ENCODE results near the gene MARCO.

MARCO gene

DNA sequence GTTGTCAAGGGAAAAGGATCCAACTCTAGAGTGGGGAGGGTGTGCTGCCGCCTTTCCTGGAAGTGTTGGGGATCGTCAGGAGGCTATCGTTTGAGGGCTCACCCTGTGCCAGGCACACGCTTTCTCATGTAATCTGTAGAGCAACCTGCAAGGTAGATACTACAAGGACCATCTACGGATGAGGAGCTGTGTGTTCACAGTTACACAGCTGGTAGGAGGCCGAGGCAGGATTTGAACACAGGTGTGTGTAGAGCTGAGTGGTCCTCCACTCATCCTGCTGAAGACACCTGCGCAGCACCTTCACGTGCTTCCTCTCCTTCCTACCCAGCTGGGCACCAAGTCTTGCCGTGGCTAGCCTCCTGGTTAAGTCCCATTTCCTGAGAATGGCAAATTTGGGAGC is 68.3 kb downstream of the MARCO start:
- Histone ChIP-seq H3K27ac (ENCODE audit: low read depth, low read length) (no peak overlapping the region), H3K4me1 (ENCODE audit: insufficient read depth, low read length) (no peaks in the 10 kb centered on the region), H3K36me3 (ENCODE audit: insufficient read depth, low read length) (no peaks in the 10 kb centered on the region), H3K27me3 (ENCODE audit: control insufficient read depth in 1 of 2, insufficient read depth in 2 of 2, low read length in 2 of 2) (peaks cover 7 to 21% of the 10 kb centered on the region in 2 donors), H3K9me3 (ENCODE audit: low read length) (no peaks in the 10 kb centered on the region), H3K4me3 (ENCODE audit: low read depth in 1 of 2, low read length in 2 of 2) (no peak overlapping the region), H3K9ac (ENCODE audit: low read length) (no peak overlapping the region)

DNA sequence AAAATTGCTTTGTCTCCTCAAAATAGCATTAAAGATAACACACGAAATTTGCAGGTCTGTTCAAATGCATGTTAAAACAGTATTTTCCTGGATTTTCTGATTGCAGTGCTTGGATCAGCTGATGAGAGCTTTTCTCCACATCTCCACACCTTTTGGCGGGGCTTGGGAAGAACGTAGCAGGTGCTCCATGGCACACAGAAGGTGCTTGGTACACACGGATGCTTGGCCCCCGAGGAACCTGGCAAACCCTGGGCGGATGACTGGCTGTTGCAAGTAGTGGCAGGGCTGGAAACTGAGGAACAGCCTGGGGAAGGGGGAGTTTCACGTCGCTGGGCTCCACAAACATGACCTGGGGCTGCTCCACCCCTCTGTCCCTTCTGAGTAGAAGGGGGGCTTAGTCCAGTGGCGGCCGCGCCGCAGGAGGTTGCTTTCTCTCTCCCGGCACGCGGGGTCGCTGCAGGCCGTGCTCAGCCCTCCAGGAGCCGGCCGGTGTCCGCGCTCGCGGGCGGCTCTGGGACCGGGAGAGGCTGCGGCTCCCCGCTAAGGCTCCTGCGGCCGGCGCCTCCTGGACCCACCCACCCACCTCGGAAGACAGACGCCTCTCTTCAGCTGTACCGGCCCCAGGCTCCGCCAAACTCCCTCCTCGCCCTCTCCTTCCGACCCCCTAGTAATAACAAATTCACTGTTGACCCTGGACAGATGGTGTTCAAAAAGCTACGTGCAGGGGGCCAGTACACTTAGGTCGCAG is 69.3 kb downstream of the MARCO start:
- H3K9me3 ChIP-seq (ENCODE audit: low read length) = no peaks in the 10 kb centered on the region
- peaks cover 7 to 21% of the 10 kb centered on the region in 2 donors for H3K27me3 ChIP-seq (ENCODE audit: control insufficient read depth in 1 of 2, insufficient read depth in 2 of 2, low read length in 2 of 2)
- no peaks in the 10 kb centered on the region for H3K4me1 ChIP-seq (ENCODE audit: insufficient read depth, low read length)
- no peak overlapping the region for H3K9ac ChIP-seq (ENCODE audit: low read length)
- H3K36me3 ChIP-seq (ENCODE audit: insufficient read depth, low read length) = no peaks in the 10 kb centered on the region
- no peak overlapping the region for H3K27ac ChIP-seq (ENCODE audit: low read depth, low read length)
- H3K4me3 ChIP-seq (ENCODE audit: low read depth in 1 of 2, low read length in 2 of 2) = no peak overlapping the region

DNA sequence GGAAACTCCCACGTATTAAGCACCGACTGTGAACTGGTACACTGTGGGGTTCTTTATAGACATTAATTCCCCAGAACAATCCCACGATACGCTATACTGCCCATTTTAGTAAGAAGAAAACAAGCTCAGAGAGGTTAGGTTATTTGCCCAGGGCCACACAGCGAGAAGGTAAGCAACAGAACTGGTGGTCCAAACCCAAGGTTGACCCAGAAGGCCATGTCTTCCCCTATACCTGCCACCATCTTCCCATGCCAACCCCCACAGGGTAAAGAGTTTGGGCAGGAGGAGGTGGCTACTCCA is 69.9 kb downstream of the MARCO start:
- Histone ChIP-seq H3K27me3 (ENCODE audit: control insufficient read depth in 1 of 2, insufficient read depth in 2 of 2, low read length in 2 of 2) (peaks cover 7 to 21% of the 10 kb centered on the region in 2 donors), H3K27ac (ENCODE audit: low read depth, low read length) (no peak overlapping the region), H3K4me3 (ENCODE audit: low read depth in 1 of 2, low read length in 2 of 2) (no peak overlapping the region), H3K4me1 (ENCODE audit: insufficient read depth, low read length) (no peaks in the 10 kb centered on the region), H3K9ac (ENCODE audit: low read length) (no peak overlapping the region), H3K9me3 (ENCODE audit: low read length) (no peaks in the 10 kb centered on the region), H3K36me3 (ENCODE audit: insufficient read depth, low read length) (no peaks in the 10 kb centered on the region)

DNA sequence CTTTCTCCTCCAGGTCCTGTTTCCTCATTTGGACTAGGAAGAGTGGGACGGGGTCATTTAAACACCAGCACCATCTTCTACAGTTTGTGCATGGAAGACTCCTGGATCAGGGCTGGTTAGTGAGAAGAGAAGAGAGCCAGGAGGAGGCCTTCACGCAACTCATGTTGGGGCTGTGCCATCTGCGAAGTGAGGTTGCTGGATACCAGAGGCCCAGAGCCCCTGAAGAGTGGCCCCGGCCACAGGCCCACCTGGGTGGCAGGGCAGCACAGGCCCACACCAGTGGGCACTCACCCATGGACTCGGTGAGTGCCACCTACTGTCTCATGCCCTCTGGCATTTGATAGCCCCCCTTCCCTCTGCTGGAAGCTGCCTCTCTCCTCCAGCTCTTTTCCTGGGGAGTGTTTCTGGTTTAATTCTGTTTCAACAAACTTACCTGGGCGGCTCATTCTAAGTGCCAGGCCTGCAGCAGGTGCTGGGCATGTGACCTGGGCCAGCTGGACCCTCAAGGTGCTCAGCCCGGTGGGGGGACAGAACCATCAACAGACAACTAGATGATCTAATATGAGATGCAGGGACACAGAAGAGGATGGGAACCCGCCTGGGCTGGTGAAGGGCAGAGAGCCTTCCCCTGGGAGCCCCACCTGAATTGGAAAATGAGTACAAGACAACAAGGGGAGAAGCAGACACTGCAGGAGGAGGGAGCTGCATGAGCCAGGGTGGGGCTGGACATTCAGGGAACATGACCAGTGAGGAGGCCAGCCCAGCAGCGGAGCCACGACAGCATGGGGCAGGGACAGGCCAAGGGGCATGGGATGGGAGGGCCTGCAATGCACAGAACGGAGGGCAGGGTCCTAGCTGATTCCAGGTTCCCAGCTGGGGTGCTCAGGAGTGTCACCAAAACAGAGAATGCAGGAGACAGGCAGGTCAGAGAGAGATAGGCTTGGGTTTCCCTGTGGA is 70.6 kb downstream of the MARCO start:
- Histone ChIP-seq H3K27me3 (ENCODE audit: control insufficient read depth in 1 of 2, insufficient read depth in 2 of 2, low read length in 2 of 2) (peaks cover 7 to 21% of the 10 kb centered on the region in 2 donors), H3K9me3 (ENCODE audit: low read length) (no peaks in the 10 kb centered on the region), H3K27ac (ENCODE audit: low read depth, low read length) (no peak overlapping the region), H3K36me3 (ENCODE audit: insufficient read depth, low read length) (no peaks in the 10 kb centered on the region), H3K4me3 (ENCODE audit: low read depth in 1 of 2, low read length in 2 of 2) (no peak overlapping the region), H3K9ac (ENCODE audit: low read length) (no peak overlapping the region), H3K4me1 (ENCODE audit: insufficient read depth, low read length) (no peaks in the 10 kb centered on the region)

DNA sequence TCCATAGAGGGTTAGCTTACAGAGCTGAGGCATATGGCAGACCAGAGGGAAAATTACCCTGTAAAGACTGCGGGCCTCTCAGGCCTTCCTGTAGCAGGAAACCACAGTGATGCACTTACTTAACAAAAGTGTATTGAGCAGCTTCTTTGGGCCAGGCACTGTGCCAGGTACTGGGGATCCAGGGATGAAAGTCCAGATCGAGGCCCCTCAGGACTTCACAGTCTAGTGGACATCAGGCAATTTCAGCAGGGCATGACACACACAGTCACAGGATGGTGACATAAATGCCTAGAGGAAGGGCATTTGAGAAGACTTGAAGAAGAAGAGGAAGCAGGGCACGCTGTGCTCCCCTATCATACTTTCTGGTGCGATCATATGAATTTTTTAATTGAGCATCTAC is 71.7 kb downstream of the MARCO start:
- no peaks in the 10 kb centered on the region for H3K9me3 ChIP-seq (ENCODE audit: low read length)
- no peaks in the 10 kb centered on the region for H3K36me3 ChIP-seq (ENCODE audit: insufficient read depth, low read length)
- no peak overlapping the region for H3K27ac ChIP-seq (ENCODE audit: low read depth, low read length)
- peaks cover 7 to 21% of the 10 kb centered on the region in 2 donors for H3K27me3 ChIP-seq (ENCODE audit: control insufficient read depth in 1 of 2, insufficient read depth in 2 of 2, low read length in 2 of 2)
- no peak overlapping the region for H3K9ac ChIP-seq (ENCODE audit: low read length)
- H3K4me3 ChIP-seq (ENCODE audit: low read depth in 1 of 2, low read length in 2 of 2) = no peak overlapping the region
- no peaks in the 10 kb centered on the region for H3K4me1 ChIP-seq (ENCODE audit: insufficient read depth, low read length)

DNA sequence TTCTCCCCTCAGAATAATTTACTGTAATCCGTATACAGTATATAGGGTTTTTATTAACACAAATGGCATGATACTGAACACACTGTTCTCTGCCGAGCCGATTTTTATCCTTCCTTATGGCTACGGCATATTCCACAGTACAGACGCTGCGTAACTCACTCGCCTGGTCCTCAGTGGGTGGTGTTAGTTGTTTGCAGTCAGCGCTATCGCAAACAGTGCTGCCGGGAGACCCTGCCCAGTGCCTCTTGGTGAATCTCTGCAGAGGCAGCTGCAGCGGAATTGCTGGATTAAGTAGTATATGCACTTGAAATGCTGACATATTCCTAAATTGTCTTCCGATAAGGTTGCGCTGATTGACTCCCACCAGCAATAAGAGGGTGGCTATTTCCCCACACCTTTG is 73.9 kb downstream of the MARCO start:
- Histone ChIP-seq H3K27ac (ENCODE audit: low read depth, low read length) (no peak overlapping the region), H3K36me3 (ENCODE audit: insufficient read depth, low read length) (no peaks in the 10 kb centered on the region), H3K4me3 (ENCODE audit: low read depth in 1 of 2, low read length in 2 of 2) (no peak overlapping the region), H3K27me3 (ENCODE audit: control insufficient read depth in 1 of 2, insufficient read depth in 2 of 2, low read length in 2 of 2) (peaks cover 4 to 11% of the 10 kb centered on the region in 2 donors), H3K9me3 (ENCODE audit: low read length) (no peaks in the 10 kb centered on the region), H3K4me1 (ENCODE audit: insufficient read depth, low read length) (no peaks in the 10 kb centered on the region), H3K9ac (ENCODE audit: low read length) (no peak overlapping the region)

DNA sequence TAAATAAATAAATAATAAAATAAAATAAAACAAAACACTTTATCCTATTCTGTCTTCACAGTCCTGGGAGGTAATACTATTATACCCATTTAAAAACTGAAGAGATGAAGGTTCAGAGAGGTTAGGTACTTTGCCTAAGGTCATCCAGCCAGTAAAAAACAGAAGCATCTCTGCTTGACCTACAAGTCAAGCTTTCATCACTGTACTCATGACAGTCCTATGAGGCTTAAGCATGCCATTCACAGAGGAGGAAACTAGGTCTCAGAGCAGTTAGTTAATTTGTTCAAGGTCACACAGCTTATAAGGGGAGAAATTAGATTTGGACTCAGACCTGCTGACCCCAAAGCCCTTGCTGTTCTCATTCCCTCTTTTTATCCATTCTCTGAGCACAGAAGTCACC is 77.5 kb downstream of the MARCO start:
- Histone ChIP-seq H3K27me3 (ENCODE audit: control insufficient read depth in 1 of 2, insufficient read depth in 2 of 2, low read length in 2 of 2) (no peaks in the 10 kb centered on the region), H3K9ac (ENCODE audit: low read length) (no peak overlapping the region), H3K9me3 (ENCODE audit: low read length) (no peaks in the 10 kb centered on the region), H3K27ac (ENCODE audit: low read depth, low read length) (no peak overlapping the region), H3K4me1 (ENCODE audit: insufficient read depth, low read length) (no peaks in the 10 kb centered on the region), H3K36me3 (ENCODE audit: insufficient read depth, low read length) (no peaks in the 10 kb centered on the region), H3K4me3 (ENCODE audit: low read depth in 1 of 2, low read length in 2 of 2) (no peak overlapping the region)

DNA sequence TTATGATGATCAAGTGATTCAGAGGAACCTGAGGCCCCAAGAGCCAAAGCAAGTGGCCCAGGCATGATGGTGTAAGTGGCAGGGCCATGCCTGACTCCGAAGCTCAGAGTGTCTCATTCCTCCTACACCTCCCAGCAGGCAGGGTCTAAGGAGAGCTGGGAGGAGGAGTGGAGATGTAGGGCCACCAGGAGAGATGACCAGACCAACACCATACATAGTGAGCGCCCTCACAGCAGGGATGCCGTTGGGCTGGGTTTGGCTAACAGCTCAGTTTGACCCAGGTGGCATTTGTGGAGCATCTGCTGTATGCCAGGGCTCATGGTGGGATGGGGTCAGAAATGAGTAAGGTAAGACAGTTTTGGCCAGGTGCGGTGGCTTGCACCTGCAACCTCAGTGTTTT is 80.7 kb downstream of the MARCO start:
- Histone ChIP-seq H3K27me3 (ENCODE audit: control insufficient read depth in 1 of 2, insufficient read depth in 2 of 2, low read length in 2 of 2) (no peaks in the 10 kb centered on the region), H3K27ac (ENCODE audit: low read depth, low read length) (no peak overlapping the region), H3K36me3 (ENCODE audit: insufficient read depth, low read length) (no peaks in the 10 kb centered on the region), H3K9me3 (ENCODE audit: low read length) (no peaks in the 10 kb centered on the region), H3K4me1 (ENCODE audit: insufficient read depth, low read length) (no peaks in the 10 kb centered on the region), H3K9ac (ENCODE audit: low read length) (no peak overlapping the region), H3K4me3 (ENCODE audit: low read depth in 1 of 2, low read length in 2 of 2) (no peak overlapping the region)

DNA sequence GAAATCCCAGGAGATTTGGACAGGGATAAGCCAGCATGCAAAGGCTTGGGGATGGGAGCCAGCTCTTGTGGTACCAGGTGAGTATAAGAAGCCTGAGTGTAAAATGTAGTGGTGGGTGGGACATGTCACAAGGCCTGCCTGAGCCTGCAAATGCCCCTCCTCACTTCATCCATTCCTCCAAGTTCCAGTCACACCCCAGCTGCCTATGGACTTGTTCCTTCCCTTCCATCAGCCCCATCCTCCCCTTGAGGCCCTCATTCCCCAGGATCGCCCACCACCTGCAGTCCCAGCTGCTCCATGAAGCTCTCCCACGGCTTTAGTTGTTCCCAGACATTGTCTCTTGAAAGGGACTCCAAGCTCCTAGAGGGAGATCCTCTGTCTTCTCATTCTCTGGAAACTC is 81.5 kb downstream of the MARCO start:
- no peak overlapping the region for H3K9ac ChIP-seq (ENCODE audit: low read length)
- no peaks in the 10 kb centered on the region for H3K27me3 ChIP-seq (ENCODE audit: control insufficient read depth in 1 of 2, insufficient read depth in 2 of 2, low read length in 2 of 2)

DNA sequence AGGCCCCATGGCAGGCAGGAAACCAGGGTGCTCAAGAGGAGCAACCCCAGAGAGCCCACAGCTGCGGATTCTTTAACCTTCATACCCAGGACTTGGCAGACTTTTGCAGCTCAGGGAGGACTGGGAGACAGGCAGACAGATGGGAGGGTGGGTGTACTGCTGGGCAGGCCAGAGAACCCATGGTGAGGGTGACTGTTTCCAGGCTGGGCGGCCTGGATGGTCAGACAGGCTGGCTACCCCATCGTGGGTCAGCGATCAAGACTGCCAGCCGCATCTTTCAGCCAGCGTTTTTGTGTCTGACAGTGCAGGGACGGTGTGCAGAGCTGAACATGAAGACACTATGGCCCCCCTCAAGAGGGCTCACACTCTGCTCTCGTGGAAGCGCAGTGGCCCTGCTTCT is 82.2 kb downstream of the MARCO start:
- H3K9me3 ChIP-seq (ENCODE audit: low read length) = no peaks in the 10 kb centered on the region
- no peaks in the 10 kb centered on the region for H3K27me3 ChIP-seq (ENCODE audit: control insufficient read depth in 1 of 2, insufficient read depth in 2 of 2, low read length in 2 of 2)
- H3K27ac ChIP-seq (ENCODE audit: low read depth, low read length) = no peak overlapping the region
- H3K9ac ChIP-seq (ENCODE audit: low read length) = no peak overlapping the region
- H3K4me1 ChIP-seq (ENCODE audit: insufficient read depth, low read length) = no peaks in the 10 kb centered on the region
- no peak overlapping the region for H3K4me3 ChIP-seq (ENCODE audit: low read depth in 1 of 2, low read length in 2 of 2)
- H3K36me3 ChIP-seq (ENCODE audit: insufficient read depth, low read length) = no peaks in the 10 kb centered on the region

More for the DNA sequence above, 81.5 kb downstream of the MARCO start:
- Histone ChIP-seq H3K9me3 (ENCODE audit: low read length) (no peaks in the 10 kb centered on the region), H3K4me3 (ENCODE audit: low read depth in 1 of 2, low read length in 2 of 2) (no peak overlapping the region), H3K27ac (ENCODE audit: low read depth, low read length) (no peak overlapping the region), H3K36me3 (ENCODE audit: insufficient read depth, low read length) (no peaks in the 10 kb centered on the region), H3K4me1 (ENCODE audit: insufficient read depth, low read length) (no peaks in the 10 kb centered on the region)

DNA sequence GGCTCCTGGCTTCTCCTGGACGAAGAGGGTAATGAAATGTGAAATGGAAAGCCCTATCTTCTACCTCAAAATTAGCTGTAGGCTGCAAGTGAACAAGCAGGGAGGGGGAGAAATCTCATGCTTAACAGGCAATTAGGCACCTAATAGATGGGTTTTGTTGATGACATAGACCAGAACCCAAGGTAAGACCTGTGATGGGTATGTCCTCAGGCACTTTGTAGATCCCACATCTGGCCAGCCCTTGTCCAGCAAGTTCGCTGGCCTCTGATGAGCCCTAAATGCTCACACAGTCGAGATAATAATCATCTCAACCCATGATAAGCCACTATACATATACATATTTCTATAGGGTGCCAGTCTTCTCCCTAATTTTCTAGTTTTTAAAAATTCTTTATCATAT is 82.6 kb downstream of the MARCO start:
- Histone ChIP-seq H3K36me3 (ENCODE audit: insufficient read depth, low read length) (no peaks in the 10 kb centered on the region), H3K4me3 (ENCODE audit: low read depth in 1 of 2, low read length in 2 of 2) (no peak overlapping the region), H3K27ac (ENCODE audit: low read depth, low read length) (no peak overlapping the region), H3K9me3 (ENCODE audit: low read length) (no peaks in the 10 kb centered on the region), H3K27me3 (ENCODE audit: control insufficient read depth in 1 of 2, insufficient read depth in 2 of 2, low read length in 2 of 2) (no peaks in the 10 kb centered on the region), H3K4me1 (ENCODE audit: insufficient read depth, low read length) (no peaks in the 10 kb centered on the region), H3K9ac (ENCODE audit: low read length) (no peak overlapping the region)
